GM19099 (cell line): ENCODE results near the gene SLC30A1.
A peak's percentile ranks its signal among the peaks of the same experiment; 100 is the strongest.

ENCODE experiments used
- POLR2A ChIP-seq: IDR thresholded peaks from 3 replicates; pipeline ENCODE4 v1.6.1; 2011; ENCODE audit warnings: low read depth; ENCODE audit not compliant: insufficient read length; ENCODE audit errors: extremely low read depth

SLC30A1 gene

DNA sequence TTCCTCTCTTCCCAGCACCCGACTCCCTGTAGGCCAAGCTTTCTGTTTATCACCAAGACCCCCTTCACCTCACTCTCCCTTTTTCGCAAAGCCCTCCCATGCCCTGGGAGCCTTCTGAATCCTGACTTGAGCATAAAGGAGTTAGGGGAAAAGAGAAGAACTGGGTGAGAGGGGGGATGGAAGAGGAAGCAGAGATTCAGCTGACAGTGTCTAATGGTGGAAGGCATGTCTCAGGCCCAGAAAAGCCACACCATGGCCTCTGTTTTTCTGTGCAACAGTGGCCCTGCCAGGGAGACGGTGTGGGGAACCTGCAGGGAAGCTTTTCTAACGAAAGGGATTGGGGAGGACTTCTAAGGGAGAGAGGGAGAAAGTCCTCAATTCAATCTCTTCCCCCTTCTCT lies 32.9 kb upstream of the SLC30A1 start:
- TF ChIP-seq POLR2A = no peak

GRCh38 chr1:211610779-211611556 lies 32.0 kb upstream of the SLC30A1 start:
- no peak for TF ChIP-seq POLR2A

DNA sequence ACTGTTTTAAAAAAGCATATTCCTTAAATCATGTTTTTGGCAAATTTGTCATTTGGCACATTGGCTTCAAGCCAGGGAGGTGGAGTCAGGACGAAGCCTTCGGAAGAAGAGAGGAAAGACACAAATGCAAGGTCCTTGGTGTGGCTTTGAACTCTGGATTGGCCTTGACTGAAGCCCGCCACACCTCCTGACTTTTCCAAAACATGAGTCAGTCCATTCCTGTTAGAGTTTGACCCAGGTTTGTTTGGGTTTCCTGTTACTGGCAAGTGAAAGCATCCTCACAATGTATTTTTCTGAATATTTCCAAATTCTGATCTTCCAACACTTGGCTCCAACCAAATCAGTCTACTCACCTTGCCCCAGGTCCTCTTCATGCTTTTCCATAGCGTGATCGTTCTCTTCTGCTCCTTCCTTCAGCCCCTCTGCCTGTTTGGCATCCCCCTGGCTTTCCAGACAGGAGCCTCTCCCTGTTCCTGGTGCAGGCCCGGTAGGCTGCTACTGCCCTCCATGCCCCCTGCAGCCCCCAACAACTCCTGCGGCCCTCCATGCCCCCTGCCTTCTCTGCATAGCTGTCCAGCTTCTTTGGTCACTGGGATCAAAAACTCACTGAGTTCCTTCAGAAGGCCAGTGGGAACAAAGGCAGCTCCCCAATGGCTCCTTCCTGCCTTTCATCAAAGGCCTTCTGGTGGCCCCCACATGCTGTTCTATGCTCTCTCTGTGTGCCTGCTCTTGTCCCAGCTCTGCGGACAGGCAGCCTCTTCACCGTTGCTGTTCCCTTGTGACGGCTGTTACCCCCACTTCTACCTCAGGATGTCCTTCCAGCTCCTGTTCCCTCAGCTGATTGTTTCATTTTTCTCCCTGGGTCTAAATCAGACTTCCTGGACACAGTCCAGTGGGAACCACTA lies 30.4 kb upstream of the SLC30A1 start:
- no peak for TF ChIP-seq POLR2A

DNA sequence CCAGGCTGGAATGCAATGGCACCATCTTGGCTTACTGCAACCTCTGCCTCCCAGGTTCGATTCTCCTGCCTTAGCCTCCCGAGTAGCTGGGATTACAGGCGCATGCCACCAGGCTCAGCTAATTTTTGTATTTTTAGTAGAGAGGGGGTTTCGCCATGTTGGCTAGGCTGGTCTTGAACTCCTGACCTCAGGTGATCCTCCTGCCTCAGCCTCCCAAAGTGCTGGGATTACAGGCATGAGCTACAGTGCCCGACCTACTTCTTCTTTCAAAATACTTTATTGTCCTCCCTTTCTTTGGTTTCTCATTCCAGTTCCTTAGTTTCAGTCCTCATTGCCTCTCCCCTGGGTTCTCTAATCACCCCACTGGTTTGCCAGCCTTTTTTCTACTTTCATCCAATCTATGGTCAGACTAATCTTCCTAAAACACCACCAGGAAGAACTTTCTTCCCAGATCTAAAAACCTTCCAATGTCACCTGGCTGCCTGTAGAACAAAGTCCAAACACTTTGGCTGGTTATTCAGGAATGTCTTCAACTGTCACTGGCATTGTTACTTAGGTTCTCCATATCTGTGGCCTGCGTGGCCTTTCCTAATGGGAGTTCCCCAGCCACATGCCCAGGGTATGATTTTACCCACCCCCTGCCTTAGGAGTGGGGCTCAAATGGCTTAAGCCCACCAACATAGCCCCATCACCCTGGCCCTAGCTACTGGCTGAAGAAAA lies 29.0 kb upstream of the SLC30A1 start:
- TF ChIP-seq POLR2A = no peak

GRCh38 chr1:211606914-211607753 lies 28.2 kb upstream of the SLC30A1 start:
- peak; percentile 69 for TF ChIP-seq POLR2A

- peak; percentile 57 for TF ChIP-seq POLR2A
These were observed 27.5 kb upstream of the SLC30A1 start for GRCh38 chr1:211606332-211606913.

- no peak for TF ChIP-seq POLR2A
These were observed 26.8 kb upstream of the SLC30A1 start for GRCh38 chr1:211605603-211606331.

GRCh38 chr1:211605034-211605433 lies 26.1 kb upstream of the SLC30A1 start:
- TF ChIP-seq POLR2A = no peak

GRCh38 chr1:211604548-211604947 lies 25.6 kb upstream of the SLC30A1 start:
- no peak for TF ChIP-seq POLR2A

DNA sequence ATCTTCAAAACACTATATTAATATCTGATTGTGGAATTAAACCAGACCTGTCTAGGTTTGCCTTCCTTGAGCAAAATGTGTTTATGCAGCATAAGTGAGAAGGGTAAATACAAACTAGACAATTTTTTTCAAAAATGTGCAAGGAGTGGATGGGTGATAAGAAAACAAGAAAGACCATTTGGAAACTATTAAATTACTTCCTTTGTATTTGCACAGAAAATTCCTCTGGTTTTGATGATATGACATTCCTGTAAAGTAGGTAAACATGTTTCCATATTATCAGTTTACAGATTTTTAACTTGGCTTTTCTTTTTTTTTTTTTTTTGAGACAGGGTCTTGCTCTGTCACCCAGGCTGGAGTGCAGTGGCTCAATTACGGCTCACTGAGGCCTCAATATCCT lies 24.8 kb upstream of the SLC30A1 start:
- TF ChIP-seq POLR2A = no peak

- TF ChIP-seq POLR2A = no peak
These were observed 24.3 kb upstream of the SLC30A1 start for GRCh38 chr1:211603191-211603701.

- no peak for TF ChIP-seq POLR2A
These were observed 23.2 kb upstream of the SLC30A1 start for GRCh38 chr1:211601982-211602670.

GRCh38 chr1:211601159-211601558 lies 22.2 kb upstream of the SLC30A1 start:
- no peak for TF ChIP-seq POLR2A
